ENCODE measurements around the gene TSC22D2.
A peak's percentile ranks its signal among the peaks of the same experiment; 100 is the strongest.
"Not testable (repeated sequence)": the region's sequence is repeated elsewhere in the genome, so short reads cannot be mapped to it uniquely, and the experiment has no call there.

The TSC22D2 gene

DNA sequence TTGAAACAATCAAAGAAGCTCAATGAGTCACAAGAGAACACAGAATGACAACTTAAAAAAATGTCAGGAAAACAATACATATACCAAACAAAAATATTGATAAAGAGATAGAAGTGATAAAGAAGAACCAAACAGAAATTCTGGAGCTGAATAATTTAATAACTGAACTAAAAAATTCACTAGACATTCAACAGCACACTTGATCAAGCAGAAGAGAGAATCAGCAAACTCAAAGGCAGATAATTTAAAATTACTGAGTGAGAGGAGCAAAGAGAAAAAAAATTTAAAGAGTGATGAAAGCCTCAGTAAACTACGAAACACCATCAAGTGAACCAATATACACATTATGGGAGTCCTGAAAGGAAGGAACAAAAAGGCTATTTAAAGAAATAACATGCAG, 76.3 kb downstream of the TSC22D2 start:
- DNase-seq (ENCODE audit: low spot score), result no peak

DNA sequence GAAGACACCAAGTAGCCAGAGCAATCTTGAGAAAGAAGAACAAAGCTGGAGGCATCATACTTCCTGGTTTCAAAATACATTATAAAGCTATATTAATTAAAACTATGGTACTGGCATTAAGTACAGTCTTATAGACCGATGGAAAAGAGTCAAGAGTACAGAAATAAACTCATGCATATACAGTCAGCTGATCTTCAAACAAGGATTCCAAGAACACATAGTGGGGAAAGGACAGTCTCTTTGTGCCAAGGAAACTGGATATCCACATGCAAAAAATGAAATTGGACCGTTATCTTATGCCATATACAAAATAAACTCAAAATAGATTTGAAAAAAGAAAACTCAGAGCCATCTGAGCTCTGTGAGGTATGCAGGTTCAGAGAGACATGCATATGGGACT, 80.8 kb downstream of the TSC22D2 start:
- no peak for DNase-seq (ENCODE audit: low spot score)

DNA sequence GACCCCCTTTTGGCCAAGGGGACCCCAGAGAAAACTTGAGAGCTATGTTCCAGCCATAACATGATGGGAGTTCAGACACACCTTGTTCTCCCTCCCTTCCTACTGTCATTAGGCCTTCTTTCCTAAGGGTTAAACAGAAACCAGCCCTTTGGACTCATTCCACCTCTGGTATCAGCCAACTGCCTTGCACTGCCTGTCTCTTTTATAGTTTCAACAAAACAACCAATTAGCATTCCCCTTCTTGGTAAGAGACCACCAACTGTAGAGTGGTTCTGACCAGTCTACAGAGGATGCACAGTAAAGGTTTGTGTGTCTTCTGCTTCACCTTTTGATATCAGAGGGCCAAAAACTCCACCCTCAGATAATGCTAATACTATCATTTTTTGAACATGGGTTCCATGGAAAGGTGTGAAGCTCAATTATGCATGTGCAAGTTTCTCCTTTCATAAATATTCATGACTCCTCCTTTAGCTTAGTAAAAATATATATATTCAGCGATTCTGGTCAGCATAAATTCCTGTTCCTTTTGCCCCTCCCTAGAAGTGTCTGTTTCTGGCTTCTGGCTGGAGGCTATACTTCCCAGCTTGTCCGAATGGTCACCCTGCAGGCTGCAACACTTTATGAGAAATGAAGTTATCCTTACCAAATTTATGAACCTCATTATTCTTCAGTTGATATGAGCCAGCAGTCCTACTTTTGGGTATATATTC, 82.3 kb downstream of the TSC22D2 start:
- no peak for DNase-seq (ENCODE audit: low spot score)

DNA sequence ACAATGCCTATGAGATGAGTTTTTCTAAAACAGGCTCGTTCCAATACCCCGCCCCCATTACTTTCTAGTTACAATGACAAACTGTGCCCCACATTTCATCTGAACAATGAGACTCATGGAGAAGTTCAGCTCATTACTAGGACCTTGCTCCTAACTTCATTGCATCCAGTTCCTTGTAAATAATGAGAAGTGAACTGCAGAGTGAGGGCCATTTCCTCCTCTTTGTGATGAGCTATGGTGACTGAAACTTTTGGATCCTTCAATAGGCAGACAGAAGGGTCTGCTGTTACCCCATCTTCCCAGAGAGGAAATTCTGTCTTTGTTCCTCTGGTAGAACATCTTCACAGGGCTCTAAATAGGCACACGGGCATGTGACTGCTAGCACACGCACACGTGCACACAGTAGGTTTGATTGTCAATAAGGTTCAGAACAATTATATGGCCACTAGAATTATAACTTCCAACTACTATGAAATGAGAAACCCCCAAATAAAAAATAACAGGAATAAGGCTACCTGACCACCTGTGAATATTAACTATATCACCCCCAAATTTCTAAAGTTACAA, 86.4 kb downstream of the TSC22D2 start:
- no peak for DNase-seq (ENCODE audit: low spot score)

DNA sequence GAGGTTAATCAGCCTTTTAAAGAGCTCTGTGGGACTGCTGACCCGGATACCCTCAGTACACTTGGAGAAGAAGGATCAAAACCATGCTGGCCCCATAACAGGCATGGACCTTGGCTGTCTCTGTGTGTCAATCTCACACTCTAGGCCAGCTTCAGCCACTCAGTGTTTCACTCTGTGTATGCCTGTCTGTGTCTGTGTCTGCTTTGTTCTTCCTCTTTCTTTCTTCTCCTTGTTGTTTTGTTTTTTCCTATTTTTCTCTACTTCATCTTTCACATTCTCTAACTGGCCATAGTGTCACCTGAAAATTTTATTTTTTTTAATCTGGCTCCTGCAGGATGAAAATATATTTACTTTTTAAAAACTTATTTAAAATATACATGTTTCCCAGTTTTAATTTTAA, 87.1 kb downstream of the TSC22D2 start:
- DNase-seq (ENCODE audit: low spot score), result peak; percentile 8

DNA sequence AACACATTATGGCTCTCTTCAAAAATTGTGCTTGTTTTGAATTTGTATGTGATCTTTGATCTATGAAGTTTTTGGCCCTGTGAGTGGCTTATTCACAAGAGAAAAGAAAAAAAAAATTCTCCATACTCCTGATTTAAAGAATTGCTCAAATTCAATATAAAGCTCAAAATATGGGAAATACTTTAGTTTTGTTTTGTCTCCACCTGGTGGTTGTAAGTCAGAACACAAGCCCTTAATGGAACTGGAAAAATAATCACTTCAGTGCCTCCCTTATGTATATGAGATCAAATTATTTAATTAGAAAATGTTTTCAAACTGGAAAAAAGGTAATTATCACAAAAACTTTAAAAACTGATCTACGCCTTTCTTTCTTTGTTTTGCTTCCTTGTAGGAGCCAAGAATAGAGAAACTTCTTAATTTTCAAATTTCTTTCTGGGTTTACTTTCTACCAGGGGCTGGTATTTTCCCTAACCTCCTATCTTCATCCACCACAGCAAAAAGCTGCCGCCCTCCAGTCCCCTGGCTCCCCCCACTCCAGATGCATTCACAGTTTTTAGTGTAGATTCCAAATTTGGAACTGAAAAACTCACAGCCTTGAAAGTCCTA, 87.6 kb downstream of the TSC22D2 start:
- peak; percentile 54 for DNase-seq (ENCODE audit: low spot score)

DNA sequence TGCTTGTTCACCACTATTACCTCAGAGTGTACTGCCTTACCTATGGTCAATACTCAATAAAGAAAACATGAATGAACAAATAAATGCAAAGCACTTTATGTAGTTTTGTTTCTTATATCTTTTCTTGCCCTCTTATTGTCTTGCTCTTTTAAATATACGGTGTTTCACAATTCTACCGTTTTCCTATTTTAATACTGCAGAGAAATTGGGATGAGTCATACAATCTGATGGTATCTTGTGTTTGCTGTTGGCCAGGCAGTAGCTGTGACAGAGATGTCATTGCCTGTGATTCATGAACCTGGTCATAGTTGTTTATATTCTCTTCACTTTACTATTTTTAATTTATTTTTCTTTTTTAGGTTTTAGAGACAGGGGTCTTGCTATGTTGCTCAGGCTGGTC, 89.9 kb downstream of the TSC22D2 start:
- no peak for DNase-seq (ENCODE audit: low spot score)

DNA sequence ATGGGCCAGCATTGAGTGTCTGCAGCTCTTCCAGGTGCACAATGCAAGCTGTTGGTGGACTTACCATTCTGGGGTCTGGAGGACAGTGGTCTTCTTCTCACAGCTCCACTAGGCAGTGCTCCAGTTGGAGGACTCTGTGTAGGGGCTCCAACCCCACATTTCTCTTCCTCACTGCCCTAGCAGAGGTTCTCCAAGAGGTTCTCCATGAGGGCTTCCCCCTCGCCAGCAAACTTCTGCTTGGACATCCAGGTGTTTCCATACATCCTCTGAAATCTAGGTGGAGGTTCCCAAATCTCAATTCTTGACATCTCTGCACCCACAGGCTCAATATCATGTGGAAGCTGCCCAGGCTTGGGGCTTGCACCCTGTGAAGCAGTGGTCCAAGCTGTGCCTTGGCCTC, 92.9 kb downstream of the TSC22D2 start:
- not testable (repeated sequence) for DNase-seq (ENCODE audit: low spot score)

DNA sequence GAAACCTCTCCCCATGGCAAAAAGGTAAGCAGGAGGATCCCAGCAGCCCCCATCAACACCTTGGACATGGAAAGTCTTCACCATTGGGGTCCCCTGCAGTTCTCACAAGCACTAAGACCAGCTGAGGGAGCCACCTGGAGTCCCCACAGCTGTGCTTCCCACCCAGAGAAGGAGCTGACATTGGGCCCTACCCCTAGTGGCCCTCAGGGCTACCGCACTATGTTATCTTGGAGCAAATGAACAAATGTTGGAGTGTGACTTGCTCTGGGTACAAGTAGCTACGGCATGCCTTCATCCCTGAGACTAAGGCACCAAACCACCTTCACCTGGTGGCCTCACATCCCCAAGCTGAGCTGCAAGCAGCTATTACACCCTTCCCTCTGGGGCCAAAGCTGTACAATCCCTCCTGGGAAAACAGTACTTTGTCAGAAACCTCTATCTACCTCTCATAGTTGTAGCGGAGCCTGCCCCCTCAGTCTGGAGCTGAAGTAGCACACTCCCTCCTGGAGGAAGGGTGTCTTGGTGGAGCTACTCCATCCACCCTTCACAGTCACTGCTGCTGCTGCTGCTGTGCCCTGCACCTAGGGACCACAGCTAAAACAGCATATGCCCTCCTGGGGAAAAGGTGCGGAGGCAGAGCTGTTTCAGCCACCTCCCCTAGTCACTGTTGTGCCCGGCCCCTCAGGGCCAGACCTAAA, 95.5 kb downstream of the TSC22D2 start:
- no peak for DNase-seq (ENCODE audit: low spot score)

DNA sequence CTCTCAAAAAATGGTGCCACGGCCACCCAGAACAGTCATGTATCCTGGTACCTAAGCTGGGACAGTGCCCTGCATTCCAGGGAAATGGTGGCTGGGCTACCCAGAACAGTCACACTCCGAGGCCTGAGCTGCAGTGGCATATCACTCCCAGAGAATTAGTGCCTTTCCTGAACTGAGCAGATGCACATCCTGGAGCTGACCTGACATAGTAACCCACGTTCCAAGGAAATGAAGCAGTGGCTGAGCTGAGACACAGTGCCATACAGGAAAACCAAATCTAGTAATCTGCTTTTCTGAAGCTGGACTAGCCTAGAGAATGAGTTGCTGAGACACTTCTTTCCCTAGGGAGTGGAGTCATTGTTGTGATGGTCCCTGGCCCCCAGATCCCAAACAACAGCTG, 96.4 kb downstream of the TSC22D2 start:
- no peak for DNase-seq (ENCODE audit: low spot score)

DNA sequence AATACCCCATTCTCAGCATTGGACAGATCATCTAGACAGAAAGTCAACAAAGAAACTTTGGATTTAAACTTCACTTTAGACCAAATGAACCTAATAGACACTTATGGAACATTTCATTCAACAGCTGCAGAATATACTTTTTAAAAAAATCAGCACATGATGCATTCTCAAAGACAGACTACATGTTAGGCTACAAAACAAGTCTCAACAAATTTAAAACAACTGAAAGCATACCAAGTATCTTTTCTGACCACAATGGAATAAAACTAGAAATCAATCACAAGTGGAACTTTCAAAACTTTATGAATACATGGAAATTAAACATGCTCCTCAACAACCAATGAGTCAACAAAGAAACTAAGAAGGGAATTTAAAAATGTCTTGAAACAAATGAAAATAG, 100.3 kb downstream of the TSC22D2 start:
- no peak for DNase-seq (ENCODE audit: low spot score)

DNA sequence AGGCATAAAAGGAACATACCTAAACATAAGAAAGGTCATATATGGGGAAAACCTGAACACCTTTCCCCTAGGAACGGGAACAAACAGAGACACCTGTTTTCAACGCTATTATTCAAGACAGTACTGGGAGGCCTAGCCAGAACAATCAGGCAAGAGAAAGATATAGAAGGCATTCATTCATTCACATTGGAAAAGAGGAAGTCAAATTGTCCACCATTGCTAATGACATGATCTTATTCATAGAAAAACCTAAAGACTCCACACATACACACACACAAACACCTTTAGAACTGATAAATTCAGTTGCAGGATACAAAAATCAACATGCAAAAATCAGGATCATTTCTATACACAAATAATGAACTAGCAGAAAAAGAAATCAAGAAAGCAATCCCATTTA, 101.7 kb downstream of the TSC22D2 start:
- DNase-seq (ENCODE audit: low spot score), result no peak

DNA sequence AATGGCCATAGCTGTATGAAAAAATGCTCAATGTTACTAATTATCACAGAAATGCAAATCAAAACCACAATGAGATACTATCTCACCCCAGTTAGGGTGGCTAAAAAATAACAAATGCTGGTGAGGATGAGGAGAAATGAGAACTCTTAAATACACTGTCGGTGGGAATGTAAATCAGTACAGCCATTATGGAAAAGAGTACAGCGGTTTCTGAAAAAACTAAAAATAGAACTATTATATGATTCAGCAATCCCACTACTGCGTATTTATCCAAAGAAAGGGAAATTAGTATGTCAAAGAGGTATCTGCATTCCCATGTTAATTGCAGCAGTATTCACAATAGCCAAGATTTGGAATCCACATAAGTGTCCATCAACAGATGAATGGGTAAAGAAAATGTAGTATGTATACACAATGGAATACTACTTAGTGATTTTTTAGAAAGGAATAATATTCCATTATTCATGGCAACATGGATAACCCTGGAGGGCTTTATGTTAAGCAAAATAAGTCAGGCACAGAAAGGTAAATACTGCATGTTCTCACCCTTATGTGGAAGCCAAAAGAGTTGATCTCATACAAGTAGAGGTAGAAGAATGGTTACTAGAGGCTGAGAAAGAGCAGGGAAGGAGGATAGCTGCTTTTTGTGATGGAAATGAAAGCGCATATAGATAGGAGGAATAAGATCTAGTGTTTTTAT, 103.2 kb downstream of the TSC22D2 start:
- no peak for DNase-seq (ENCODE audit: low spot score)

DNA sequence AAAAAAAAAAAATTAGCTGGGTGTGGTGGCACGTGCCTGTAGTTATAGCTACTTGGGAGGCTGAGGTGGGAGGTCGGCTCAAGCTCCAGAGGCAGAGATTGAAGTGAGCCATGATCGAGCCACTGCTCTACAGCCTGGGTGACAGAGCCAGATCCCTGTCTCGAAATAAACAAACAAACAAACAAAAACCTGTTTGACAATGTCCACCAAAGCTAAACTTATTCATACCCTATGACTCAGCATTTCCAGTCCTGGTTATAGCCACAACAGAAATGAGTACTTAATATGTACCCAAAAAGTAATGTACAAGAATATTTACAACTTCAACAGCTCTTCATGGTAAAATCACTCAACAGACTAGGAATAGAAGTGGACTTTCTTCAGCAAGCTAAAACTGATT, 107.1 kb downstream of the TSC22D2 start:
- no peak for DNase-seq (ENCODE audit: low spot score)

Measured in putamen (tissue), 1 donor.